ENCODE measurements around the gene SRSF8. TPM values are rescaled to one million over a fixed set of nuclear protein-coding genes. Genes with fewer than 3 reads are reported as not detected.
A peak's percentile ranks its signal among the peaks of the same experiment; 100 is the strongest.
"Not testable (repeated sequence)": the region's sequence is repeated elsewhere in the genome, so short reads cannot be mapped to it uniquely, and the experiment has no call there.

Gene SRSF8
- total and polyA plus RNA-seq, 2 donors (not counting 1 experiment from before 2014, with no cell fraction given) = 16.3 to 31.5 TPM

GRCh38 chr11:95037356-95038035, 29.2 kb upstream of the SRSF8 start:
- H3K27me3 ChIP-seq (ENCODE audit: control insufficient read depth, insufficient read depth, low read length); H3K9ac ChIP-seq (ENCODE audit: insufficient read depth, low read length); H2AFZ ChIP-seq (ENCODE audit: low read length); H3K27ac ChIP-seq (ENCODE audit: insufficient read depth, low read length); H3K4me2 ChIP-seq (ENCODE audit: extremely low read depth, insufficient read depth, low read length); H4K20me1 ChIP-seq (ENCODE audit: control insufficient read depth, extremely low read depth, insufficient read depth, low read length); H3K79me2 ChIP-seq (ENCODE audit: control insufficient read depth, insufficient read depth, low read length); H3K4me1 ChIP-seq (ENCODE audit: control insufficient read depth, extremely low read depth, insufficient read depth, low read length); H3K36me3 ChIP-seq (ENCODE audit: control insufficient read depth, insufficient read depth, low read length); H3K9me3 ChIP-seq (ENCODE audit: control insufficient read depth, insufficient read depth, low read depth, low read length): not testable (repeated sequence)
- TF ChIP-seq CTCF (conservative IDR thresholded peaks at IDR 0.05 in 1 of 2, IDR thresholded peaks at IDR 0.05 in 1 of 2; ENCODE audit: low read depth in 1 of 2, low read length in 2 of 2) = peak in 1 of 2 donors; percentile 3
- peak; percentile 6 to 13 for DNase-seq (ENCODE audit: low read depth in 2 of 2)
- H3K4me3 ChIP-seq (replicated peaks in 1 of 4; ENCODE audit: control extremely low read depth in 1 of 4, insufficient read depth in 1 of 4, low read depth in 3 of 4, low read length in 4 of 4) = peak overlapping the region in 1 of 4 experiments; percentile 29

GRCh38 chr11:95042239-95042638, 24.5 kb upstream of the SRSF8 start:
- DNase-seq (ENCODE audit: low read depth in 2 of 2) = no peak
- TF ChIP-seq EZH2 (IDR thresholded peaks at IDR 0.05; ENCODE audit: low read length, missing control alignments) (no peak), CTCF (conservative IDR thresholded peaks at IDR 0.05 in 1 of 2, IDR thresholded peaks at IDR 0.05 in 1 of 2; ENCODE audit: low read depth in 1 of 2, low read length in 2 of 2) (no peak)
- H3K27ac ChIP-seq (ENCODE audit: insufficient read depth, low read length) = no peak overlapping the region
- no peaks in the 10 kb centered on the region for H4K20me1 ChIP-seq (ENCODE audit: control insufficient read depth, extremely low read depth, insufficient read depth, low read length)
- H3K9ac ChIP-seq (ENCODE audit: insufficient read depth, low read length) = no peak overlapping the region
- no peaks in the 10 kb centered on the region for H3K9me3 ChIP-seq (ENCODE audit: control insufficient read depth, insufficient read depth, low read depth, low read length)
- H3K4me3 ChIP-seq (replicated peaks in 1 of 4; ENCODE audit: control extremely low read depth in 1 of 4, insufficient read depth in 1 of 4, low read depth in 3 of 4, low read length in 4 of 4) = no peak overlapping the region
- H2AFZ ChIP-seq (ENCODE audit: low read length) = no peak overlapping the region
- no peak overlapping the region for H3K4me2 ChIP-seq (ENCODE audit: extremely low read depth, insufficient read depth, low read length)
- peaks cover 23% of the 10 kb centered on the region for H3K27me3 ChIP-seq (ENCODE audit: control insufficient read depth, insufficient read depth, low read length)
- H3K36me3 ChIP-seq (ENCODE audit: control insufficient read depth, insufficient read depth, low read length) = no peaks in the 10 kb centered on the region
- no peaks in the 10 kb centered on the region for H3K4me1 ChIP-seq (ENCODE audit: control insufficient read depth, extremely low read depth, insufficient read depth, low read length)
- no peaks in the 10 kb centered on the region for H3K79me2 ChIP-seq (ENCODE audit: control insufficient read depth, insufficient read depth, low read length)

- no peak overlapping the region for H3K27ac ChIP-seq (ENCODE audit: insufficient read depth, low read length)
- no peak overlapping the region for H2AFZ ChIP-seq (ENCODE audit: low read length)
- H3K79me2 ChIP-seq (ENCODE audit: control insufficient read depth, insufficient read depth, low read length) = no peaks in the 10 kb centered on the region
- DNase-seq (ENCODE audit: low read depth in 2 of 2) = no peak
- H4K20me1 ChIP-seq (ENCODE audit: control insufficient read depth, extremely low read depth, insufficient read depth, low read length) = no peaks in the 10 kb centered on the region
- H3K4me1 ChIP-seq (ENCODE audit: control insufficient read depth, extremely low read depth, insufficient read depth, low read length) = no peaks in the 10 kb centered on the region
- H3K27me3 ChIP-seq (ENCODE audit: control insufficient read depth, insufficient read depth, low read length) = peaks cover 23% of the 10 kb centered on the region
- no peaks in the 10 kb centered on the region for H3K36me3 ChIP-seq (ENCODE audit: control insufficient read depth, insufficient read depth, low read length)
- H3K9me3 ChIP-seq (ENCODE audit: control insufficient read depth, insufficient read depth, low read depth, low read length) = no peaks in the 10 kb centered on the region
- H3K9ac ChIP-seq (ENCODE audit: insufficient read depth, low read length) = no peak overlapping the region
- no peak overlapping the region for H3K4me2 ChIP-seq (ENCODE audit: extremely low read depth, insufficient read depth, low read length)
- no peak for TF ChIP-seq CTCF (conservative IDR thresholded peaks at IDR 0.05 in 1 of 2, IDR thresholded peaks at IDR 0.05 in 1 of 2; ENCODE audit: low read depth in 1 of 2, low read length in 2 of 2)
- TF ChIP-seq EZH2 (IDR thresholded peaks at IDR 0.05; ENCODE audit: low read length, missing control alignments) = no peak
- no peak overlapping the region for H3K4me3 ChIP-seq (replicated peaks in 1 of 4; ENCODE audit: control extremely low read depth in 1 of 4, insufficient read depth in 1 of 4, low read depth in 3 of 4, low read length in 4 of 4)
Observed at GRCh38 chr11:95042906-95043305, 23.8 kb upstream of the SRSF8 start.
